Fibroblast of the aortic adventitia (primary cell): ENCODE measurements around the gene ITIH3. TPM values are rescaled to one million over a fixed set of nuclear protein-coding genes. Genes with fewer than 3 reads are reported as not detected.
"Not testable (repeated sequence)": the region's sequence is repeated elsewhere in the genome, so short reads cannot be mapped to it uniquely, and the experiment has no call there.

Source experiments
- DNase-seq: peaks from one replicate; pipeline ENCODE4 v3.0.0-alpha.2; 2010; ENCODE audit warnings: low read depth
- H3K4me3 ChIP-seq: 2 replicates; pipeline ENCODE4 v1.5.1; 2011; ENCODE audit warnings: low read depth, mild to moderate bottlenecking, control low read depth, low read length, moderate library complexity
- CTCF ChIP-seq: IDR thresholded peaks from 2 replicates; pipeline ENCODE4 v1.5.1; 2011; ENCODE audit warnings: mild to moderate bottlenecking, low read length, control low read depth, inconsistent platforms; ENCODE audit not compliant: insufficient read depth
- total RNA-seq: library from RNA; depleted of rRNA; stranded (reverse); fragments of >200 nt; gene quantifications from 2 replicates; pipeline ENCODE4 v1.2.3, GENCODE V29; 2012; ENCODE audit warnings: low replicate concordance

Gene ITIH3
- total RNA-seq, 1 donor = under 0.01 TPM

GRCh38 chr3:52775877-52776276 is 18.7 kb upstream of the ITIH3 start:
- TF ChIP-seq CTCF = no peak
- H3K4me3 ChIP-seq = no peak overlapping the region
- DNase-seq = no peak

- not testable (repeated sequence) for H3K4me3 ChIP-seq, DNase-seq
Measured at GRCh38 chr3:52776486-52776885, 18.1 kb upstream of the ITIH3 start.

- TF ChIP-seq CTCF = no peak
- no peak within 1 kb of the TSS for H3K4me3 ChIP-seq
- no peak for DNase-seq
Measured at GRCh38 chr3:52777127-52777958, 17.3 kb upstream of the ITIH3 start, which contains the start of gene ITIH1. TSS of gene ITIH1 (plus strand) at chr3:52777599. CDS start at chr3:52777616, 17 bp downstream.

- no peak for DNase-seq
- TF ChIP-seq CTCF = no peak
- no peak overlapping the region for H3K4me3 ChIP-seq
Measured at GRCh38 chr3:52777959-52778805, 16.4 kb upstream of the ITIH3 start.

- no peak for DNase-seq
- no peak overlapping the region for H3K4me3 ChIP-seq
- no peak for TF ChIP-seq CTCF
Measured at GRCh38 chr3:52779011-52779836, 15.4 kb upstream of the ITIH3 start.

GRCh38 chr3:52779837-52780585 is 14.6 kb upstream of the ITIH3 start:
- DNase-seq = no peak
- TF ChIP-seq CTCF = no peak
- no peak overlapping the region for H3K4me3 ChIP-seq
